SK-N-SH treated with all-trans-retinoic acid at 6 μM for 48 hours (cell line): ENCODE data around the gene PSMB1.

Experiments used
- ATAC-seq: fragments of 200-7000 bp; cut with Tn5 transposase; 3 replicates; pipeline ENCODE4 v1.9.1; 2020; ENCODE audit warnings: mild to moderate bottlenecking, moderate library complexity
- ARNTL ChIP-seq: fragments of 450-650 bp; formaldehyde crosslinking; IDR thresholded peaks from 2 replicates; pipeline ENCODE4 v1.5.0; 2020; ENCODE audit warnings: low read depth, mild to moderate bottlenecking, moderate library complexity, borderline replicate concordance
- BACH2 ChIP-seq: fragments of 250-450 bp; sonication (Bioruptor Pico); IDR thresholded peaks from 2 replicates; pipeline ENCODE4 v1.9.0; 2021; ENCODE audit warnings: mild to moderate bottlenecking, borderline replicate concordance
- CREB5 ChIP-seq: fragments of 250-450 bp; sonication (Bioruptor Pico); IDR thresholded peaks from 2 replicates; pipeline ENCODE4 v1.5.1; 2020; ENCODE audit warnings: low read depth, mild to moderate bottlenecking, moderate library complexity
- CSDC2 ChIP-seq: fragments of 250-450 bp; sonication (Bioruptor Pico); IDR thresholded peaks from 2 replicates; pipeline ENCODE4 v1.5.0; 2020; ENCODE audit warnings: mild to moderate bottlenecking, moderate library complexity
- CSRNP3 ChIP-seq: fragments of 250-450 bp; sonication (Bioruptor Pico); IDR thresholded peaks from 2 replicates; pipeline ENCODE4 v1.5.1; 2021; ENCODE audit warnings: mild to moderate bottlenecking, moderate library complexity
- ESRRG ChIP-seq: fragments of 250-450 bp; sonication (Bioruptor Pico); IDR thresholded peaks from 2 replicates; pipeline ENCODE4 v1.6.1; 2021; ENCODE audit warnings: mild to moderate bottlenecking
- GLIS3 ChIP-seq: fragments of 250-450 bp; sonication (Bioruptor Pico); IDR thresholded peaks from 2 replicates; pipeline ENCODE4 v1.5.0; 2020; ENCODE audit warnings: mild to moderate bottlenecking, moderate library complexity
- ISL1 ChIP-seq: fragments of 250-450 bp; sonication (Bioruptor Pico); IDR thresholded peaks from 2 replicates; pipeline ENCODE4 v2.1.2; 2022; ENCODE audit warnings: mild to moderate bottlenecking, moderate library complexity
- OSR1 ChIP-seq: fragments of 250-450 bp; sonication (Bioruptor Pico); IDR thresholded peaks from 2 replicates; pipeline ENCODE4 v1.8.0; 2022; ENCODE audit warnings: moderate library complexity, mild to moderate bottlenecking, inconsistent platforms
- PATZ1 ChIP-seq: fragments of 250-450 bp; sonication (Bioruptor Pico); IDR thresholded peaks from 2 replicates; pipeline ENCODE4 v1.8.0; 2020; ENCODE audit warnings: mild to moderate bottlenecking, moderate library complexity, borderline replicate concordance
- POU6F1 ChIP-seq: fragments of 250-450 bp; sonication (Bioruptor Pico); IDR thresholded peaks from 2 replicates; pipeline ENCODE4 v1.8.0; 2021; ENCODE audit warnings: low read depth, mild to moderate bottlenecking, moderate library complexity, borderline replicate concordance
- PPARA ChIP-seq: fragments of 250-450 bp; sonication (Bioruptor Pico); IDR thresholded peaks from 2 replicates; pipeline ENCODE4 v1.5.0; 2020; ENCODE audit warnings: mild to moderate bottlenecking, borderline replicate concordance
- RARB ChIP-seq: fragments of 250-450 bp; sonication (Bioruptor Pico); IDR thresholded peaks from 2 replicates; pipeline ENCODE4 v1.8.0; 2021; ENCODE audit warnings: mild to moderate bottlenecking, moderate library complexity
- SNAI2 ChIP-seq: fragments of 250-450 bp; sonication (Bioruptor Pico); IDR thresholded peaks from 2 replicates; pipeline ENCODE4 v1.5.0; 2020; ENCODE audit warnings: mild to moderate bottlenecking, moderate library complexity
- TCF4 ChIP-seq: fragments of 250-450 bp; sonication (Bioruptor Pico); IDR thresholded peaks from 2 replicates; pipeline ENCODE4 v1.8.0; 2021; ENCODE audit warnings: mild to moderate bottlenecking, moderate library complexity, borderline replicate concordance
- TOX ChIP-seq: fragments of 250-450 bp; sonication (Bioruptor Pico); IDR thresholded peaks from 2 replicates; pipeline ENCODE4 v1.8.0; 2021; ENCODE audit warnings: mild to moderate bottlenecking, moderate library complexity, borderline replicate concordance
- TSHZ2 ChIP-seq: fragments of 250-450 bp; sonication (Bioruptor Pico); IDR thresholded peaks from 2 replicates; pipeline ENCODE4 v1.5.0; 2020; ENCODE audit warnings: mild to moderate bottlenecking, moderate library complexity
- ZC3H10 ChIP-seq: fragments of 250-450 bp; sonication (Bioruptor Pico); IDR thresholded peaks from 2 replicates; pipeline ENCODE4 v1.5.1; 2021; ENCODE audit warnings: mild to moderate bottlenecking, moderate library complexity
- ZFP3 ChIP-seq: fragments of 250-450 bp; sonication (Bioruptor Pico); IDR thresholded peaks from 2 replicates; pipeline ENCODE4 v1.5.0; 2020; ENCODE audit warnings: mild to moderate bottlenecking, moderate library complexity
- ZNF565 ChIP-seq: fragments of 450-650 bp; formaldehyde crosslinking; conservative IDR thresholded peaks from 2 replicates; pipeline ENCODE4 v1.5.0; 2020; ENCODE audit warnings: low read depth, mild to moderate bottlenecking, moderate library complexity
- ZNF70 ChIP-seq: fragments of 450-650 bp; formaldehyde crosslinking; IDR thresholded peaks from 2 replicates; pipeline ENCODE4 v1.5.0; 2020; ENCODE audit warnings: mild to moderate bottlenecking, moderate library complexity
- ZNF8 ChIP-seq: fragments of 450-650 bp; formaldehyde crosslinking; IDR thresholded peaks from 2 replicates; pipeline ENCODE4 v1.5.0; 2020; ENCODE audit warnings: mild to moderate bottlenecking, moderate library complexity

Gene PSMB1

GRCh38 chr6:170537329-170537728 is 15.8 kb downstream of the PSMB1 start:
- no peak for ATAC-seq
- TF ChIP-seq ZNF565 (CRISPR knock-in tag) (no peak), ZC3H10 (no peak), RARB (CRISPR knock-in tag) (no peak), ARNTL (CRISPR knock-in tag) (no peak), PATZ1 (CRISPR knock-in tag) (no peak), OSR1 (no peak), ESRRG (CRISPR knock-in tag) (no peak), POU6F1 (CRISPR knock-in tag) (no peak), ISL1 (no peak), CSRNP3 (CRISPR knock-in tag) (no peak), CREB5 (CRISPR knock-in tag) (no peak), CSDC2 (CRISPR knock-in tag) (no peak)

- no peak for TF ChIP-seq ESRRG (CRISPR knock-in tag)
- no peak for TF ChIP-seq OSR1
- no peak for TF ChIP-seq GLIS3
- no peak for TF ChIP-seq CSDC2 (CRISPR knock-in tag)
- TF ChIP-seq, all 23 proteins: peak for 0
These were observed 16.4 kb downstream of the PSMB1 start for GRCh38 chr6:170536671-170537070.

GRCh38 chr6:170535004-170535403 is 18.1 kb downstream of the PSMB1 start:
- no peak for ATAC-seq
- TF ChIP-seq RARB (CRISPR knock-in tag) (no peak), ESRRG (CRISPR knock-in tag) (no peak), ZNF70 (CRISPR knock-in tag) (no peak), TOX (CRISPR knock-in tag) (no peak), CREB5 (CRISPR knock-in tag) (no peak), SNAI2 (no peak), PPARA (CRISPR knock-in tag) (no peak), BACH2 (CRISPR knock-in tag) (no peak), TCF4 (CRISPR knock-in tag) (no peak), GLIS3 (no peak), OSR1 (no peak), CSDC2 (CRISPR knock-in tag) (no peak), ZNF8 (no peak), ZC3H10 (no peak), ZFP3 (no peak), TSHZ2 (CRISPR knock-in tag) (no peak), PATZ1 (CRISPR knock-in tag) (no peak), ISL1 (no peak)
- TF ChIP-seq, all 23 proteins: peak for 0

More at GRCh38 chr6:170536671-170537070, 16.4 kb downstream of the PSMB1 start:
- no peak for ATAC-seq
